HG03095 (cell line): ENCODE data around the gene MAGI1.

Experiments used
- ATAC-seq: cut with Tn5 transposase; IDR thresholded peaks from one replicate; pipeline ENCODE4 v1.9.1; 2021; ENCODE audit warnings: moderate library complexity; ENCODE audit not compliant: unreplicated experiment

MAGI1 gene

DNA sequence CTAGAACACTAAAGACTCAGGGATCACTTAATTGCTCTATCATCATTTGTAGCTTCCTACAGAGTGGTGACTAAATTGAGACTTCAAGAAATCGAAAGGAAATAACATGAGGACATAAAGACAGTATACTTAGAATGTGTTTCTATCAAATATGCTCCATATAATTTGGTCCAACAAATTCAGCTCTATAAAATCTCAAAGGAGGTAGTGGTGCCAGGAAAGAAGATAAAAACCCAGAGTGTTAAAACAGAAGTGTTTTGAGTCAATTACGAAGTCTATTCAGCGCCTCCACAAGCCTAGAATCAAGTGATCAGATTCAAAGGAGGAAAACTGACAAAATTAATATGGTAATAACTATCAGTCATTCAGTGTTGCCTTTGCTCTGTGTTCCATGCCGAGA, 22.9 kb downstream of the MAGI1 start:
- ATAC-seq: no peak

DNA sequence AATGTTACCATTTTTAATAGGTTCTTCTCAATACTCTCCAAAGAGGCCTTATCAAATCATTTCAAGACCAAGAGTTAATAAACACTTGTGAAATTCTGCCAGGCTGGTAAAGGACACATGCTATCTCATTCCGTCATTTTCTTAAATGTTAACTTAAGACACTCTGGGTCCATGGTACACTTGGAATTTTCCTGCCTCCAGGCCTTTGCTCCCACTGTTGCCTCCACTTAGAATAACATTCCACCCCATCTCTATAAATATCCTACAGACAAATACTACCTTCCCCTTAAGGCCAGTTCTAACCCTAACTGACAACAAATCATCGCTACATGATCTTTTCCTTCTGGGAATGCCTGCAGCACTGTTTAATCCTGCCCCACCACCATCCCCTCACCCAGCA, 24.1 kb downstream of the MAGI1 start:
- no peak for ATAC-seq

DNA sequence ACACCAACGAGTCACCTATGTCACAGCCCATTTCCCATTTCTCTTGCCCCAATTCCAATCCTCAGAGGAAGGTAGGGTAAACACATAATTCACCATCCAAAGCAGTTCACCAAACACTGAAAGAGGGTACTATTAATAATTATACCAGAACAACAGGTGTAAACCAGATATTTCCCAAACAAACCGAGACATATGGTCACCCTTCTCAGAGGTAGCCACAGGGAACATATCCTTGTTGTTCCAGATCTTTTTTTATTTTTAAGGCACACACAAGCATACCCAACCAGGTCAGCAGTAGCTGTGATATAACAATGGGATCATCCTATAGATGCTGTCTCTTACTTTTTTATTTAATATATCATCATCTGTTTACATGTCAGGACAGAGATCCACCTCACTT, 24.7 kb downstream of the MAGI1 start:
- no peak for ATAC-seq

DNA sequence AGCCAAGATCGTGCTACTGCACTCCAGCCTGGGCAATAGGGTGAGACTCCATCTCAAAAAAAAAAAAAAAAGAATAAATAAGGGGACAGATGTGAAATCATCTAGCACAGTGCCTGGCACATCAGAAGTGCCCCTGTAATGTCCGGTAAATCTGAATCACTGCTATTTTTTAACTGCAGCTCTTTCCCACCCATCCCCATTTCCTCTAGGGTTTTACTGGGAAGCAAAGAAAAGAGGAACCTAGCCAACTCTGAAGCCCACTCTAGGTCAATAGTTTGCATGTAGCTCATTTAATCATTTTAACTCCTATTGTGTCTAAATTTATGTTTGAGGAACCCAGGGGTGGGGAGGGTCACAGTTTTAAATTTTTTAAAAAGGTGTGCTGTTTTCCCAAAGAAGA, 26.0 kb downstream of the MAGI1 start:
- no peak for ATAC-seq

DNA sequence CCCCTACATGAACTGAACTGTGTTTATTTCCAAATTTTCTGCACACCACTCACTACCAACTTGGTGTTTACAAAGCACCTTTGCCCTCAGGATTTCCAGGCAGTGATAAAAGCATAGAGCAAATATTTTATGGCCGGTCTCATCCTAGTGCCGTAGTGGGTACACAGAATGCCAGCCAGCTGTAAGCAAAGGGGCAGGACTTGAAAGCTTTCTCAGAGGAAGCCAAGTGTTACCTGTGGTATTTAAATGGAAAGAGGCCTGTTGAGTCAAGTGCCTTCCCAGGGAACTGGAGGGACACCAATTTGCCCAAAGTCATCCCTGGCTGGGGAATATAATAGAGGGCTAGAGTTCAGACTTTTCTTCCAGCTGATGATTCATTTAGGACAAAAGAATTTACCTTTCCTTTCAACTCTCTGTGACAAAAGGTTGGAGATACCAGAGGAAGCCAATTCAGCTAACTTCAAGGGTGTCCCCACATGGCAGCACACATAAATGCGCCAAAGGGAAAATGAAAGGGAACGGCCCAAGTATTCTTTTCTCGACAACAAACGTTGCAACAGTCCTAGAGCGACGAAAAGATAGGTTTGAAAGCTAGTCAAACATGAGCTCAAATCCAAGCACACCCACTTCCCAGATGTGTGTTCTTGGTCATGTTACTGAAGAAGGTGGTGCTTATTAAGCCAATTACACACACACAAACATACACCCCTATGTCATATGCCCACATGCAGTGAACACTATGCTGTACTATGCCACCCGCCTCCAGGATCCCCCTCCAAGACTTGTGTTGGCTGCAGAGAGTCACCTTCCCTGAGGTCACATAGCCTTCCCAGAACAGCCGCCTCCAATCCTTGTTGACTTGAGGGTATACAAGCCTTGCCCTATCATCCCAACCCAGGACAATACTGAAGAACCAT, 27.7 kb downstream of the MAGI1 start:
- ATAC-seq: no peak

DNA sequence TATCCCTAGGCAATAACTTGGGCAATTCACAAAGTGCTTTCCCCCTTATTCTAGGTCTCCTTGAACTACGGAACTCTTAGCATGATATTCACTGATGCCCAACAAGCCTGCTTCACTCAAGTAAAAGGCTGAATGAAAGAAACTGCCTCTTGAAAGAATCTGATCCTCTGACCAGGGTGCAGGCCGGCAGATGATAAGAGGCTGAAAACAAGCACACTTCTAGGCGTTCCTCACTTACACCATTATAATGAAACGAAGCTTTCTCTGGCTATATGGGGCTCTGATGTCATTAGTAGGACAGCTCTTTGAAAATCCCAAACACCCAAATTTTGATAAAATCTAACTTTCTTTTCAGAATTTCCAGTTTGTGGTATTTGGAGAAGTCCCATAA, 28.4 kb downstream of the MAGI1 start:
- ATAC-seq: no peak

DNA sequence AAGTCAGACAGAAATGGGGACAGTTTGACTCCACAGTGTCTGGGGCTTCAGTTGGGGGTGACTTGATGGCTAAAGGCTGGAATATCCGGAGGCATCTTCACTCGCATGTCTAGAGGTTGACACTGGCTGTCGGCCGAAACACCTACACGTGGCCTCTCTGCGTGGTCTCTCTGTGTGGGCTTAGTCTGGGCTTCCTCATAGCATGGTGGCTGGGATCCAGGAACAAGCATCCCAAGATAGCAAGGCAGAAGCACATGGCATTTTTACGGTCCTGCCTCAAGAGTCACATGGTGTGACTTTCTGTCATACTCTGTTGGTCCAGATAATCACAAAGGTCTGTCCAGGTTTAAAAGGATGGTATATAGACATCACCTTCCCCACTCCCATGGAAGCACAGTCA, 34.5 kb downstream of the MAGI1 start:
- ATAC-seq: no peak

DNA sequence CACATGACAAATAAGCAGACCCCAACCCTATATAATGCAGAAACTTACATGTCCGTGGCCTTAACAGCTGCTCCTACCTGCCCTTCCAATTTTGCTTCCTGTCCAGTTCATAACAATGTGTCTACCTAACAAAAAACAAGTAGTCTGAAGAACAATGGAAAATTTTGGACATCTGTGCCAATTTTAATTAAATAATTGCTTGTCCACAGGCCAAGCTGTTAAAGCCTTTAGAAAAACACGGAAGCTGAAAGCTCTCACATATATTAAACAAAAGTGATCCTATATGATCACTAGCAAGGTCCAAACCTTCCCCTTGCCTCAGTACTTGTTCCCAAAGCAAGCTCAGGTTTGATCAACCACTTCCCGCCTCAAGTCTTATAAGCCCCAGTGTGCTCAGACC, 37.1 kb downstream of the MAGI1 start:
- ATAC-seq: no peak

DNA sequence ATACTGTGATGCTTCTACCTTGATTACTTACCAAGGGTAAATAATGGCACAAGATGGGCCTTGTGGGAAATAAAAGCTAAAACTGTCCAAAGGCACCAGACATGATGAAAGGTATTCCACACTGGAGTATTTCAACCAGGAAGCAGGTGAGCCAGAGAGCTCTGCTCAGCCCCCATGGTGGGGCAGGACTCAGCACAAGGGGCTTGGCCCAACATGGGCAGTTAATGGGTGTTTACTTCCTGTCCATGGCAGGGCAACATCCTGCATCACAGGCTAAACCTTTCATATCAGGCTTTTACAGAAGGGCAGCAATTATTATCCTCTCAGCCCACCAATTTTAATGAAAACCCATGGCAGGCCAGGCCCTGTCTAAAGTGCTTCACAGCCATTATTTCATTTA, 38.2 kb downstream of the MAGI1 start:
- ATAC-seq: no peak

DNA sequence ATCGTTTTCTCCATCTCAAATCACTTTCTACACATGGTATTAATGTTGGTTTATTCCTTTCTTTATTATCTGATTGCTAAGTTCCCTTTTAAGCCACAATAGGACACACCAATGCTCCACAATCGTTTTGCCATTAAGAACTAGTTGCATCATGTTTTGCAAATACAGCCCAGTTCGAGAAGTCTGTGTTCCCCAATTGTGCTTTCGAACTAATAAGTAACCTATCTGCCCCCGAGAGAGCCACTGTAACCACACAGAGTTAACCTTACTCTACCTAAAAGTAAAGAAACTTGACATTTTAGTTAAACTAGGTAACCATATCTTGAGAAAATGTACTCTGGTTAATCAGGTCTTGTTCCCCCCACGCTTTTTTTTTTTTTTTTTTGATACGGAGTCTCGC, 39.1 kb downstream of the MAGI1 start:
- no peak for ATAC-seq

DNA sequence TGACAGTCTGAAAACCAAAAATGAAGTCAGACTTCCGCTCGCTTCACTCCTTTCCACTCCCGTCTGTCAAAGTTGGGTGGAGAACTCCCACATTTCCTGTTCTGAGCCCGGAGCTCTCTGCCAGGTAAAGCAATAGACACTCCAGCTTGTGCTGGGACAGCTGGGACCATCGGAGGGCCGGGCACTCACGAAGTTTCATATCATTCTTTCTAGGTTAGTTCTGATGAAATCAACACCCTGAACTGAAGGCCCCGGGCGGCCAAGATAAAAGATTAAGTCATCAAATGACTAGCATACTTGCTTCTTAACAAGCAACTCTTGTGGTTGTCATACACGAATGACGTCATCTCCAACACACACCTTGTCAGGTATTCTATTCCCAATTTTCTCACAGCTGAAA, 42.1 kb downstream of the MAGI1 start:
- ATAC-seq: no peak

DNA sequence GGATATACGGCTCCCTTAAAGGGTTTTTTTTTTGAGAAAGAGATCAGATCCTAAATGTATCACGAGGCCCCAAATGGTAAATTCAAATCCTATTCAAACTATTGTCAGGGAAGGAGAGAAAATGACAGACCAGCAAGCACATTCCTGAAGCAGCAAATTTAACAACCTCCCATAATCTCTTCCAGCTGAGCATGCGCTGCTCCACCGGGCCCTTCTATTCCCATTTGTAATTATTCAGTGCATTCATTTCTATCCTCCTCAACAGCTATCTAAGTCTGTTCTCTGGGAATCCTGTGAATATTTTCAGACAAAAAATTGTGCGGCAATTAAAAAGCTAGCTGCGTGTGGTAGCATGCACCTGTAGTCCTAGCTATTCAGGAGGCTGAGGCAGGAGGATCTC, 43.2 kb downstream of the MAGI1 start:
- ATAC-seq: no peak

DNA sequence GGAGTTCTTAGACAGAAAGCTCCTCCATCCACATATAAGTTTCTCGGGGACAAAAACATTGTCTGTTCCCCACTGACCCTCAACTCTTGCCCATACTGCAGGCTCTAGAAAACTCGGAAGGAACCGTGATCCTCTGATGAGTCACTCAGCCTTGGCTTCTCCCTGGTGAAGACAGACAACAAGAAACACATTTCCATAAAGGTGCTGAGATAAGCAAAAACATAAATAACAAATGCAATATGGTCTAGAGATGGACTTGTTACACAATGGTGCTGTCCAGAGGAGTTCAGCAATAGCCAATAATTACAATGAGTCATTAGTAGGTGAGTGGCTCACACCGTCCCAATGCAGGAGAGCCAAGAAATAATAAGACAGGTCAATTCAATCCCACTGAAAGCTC, 43.7 kb downstream of the MAGI1 start:
- no peak for ATAC-seq

DNA sequence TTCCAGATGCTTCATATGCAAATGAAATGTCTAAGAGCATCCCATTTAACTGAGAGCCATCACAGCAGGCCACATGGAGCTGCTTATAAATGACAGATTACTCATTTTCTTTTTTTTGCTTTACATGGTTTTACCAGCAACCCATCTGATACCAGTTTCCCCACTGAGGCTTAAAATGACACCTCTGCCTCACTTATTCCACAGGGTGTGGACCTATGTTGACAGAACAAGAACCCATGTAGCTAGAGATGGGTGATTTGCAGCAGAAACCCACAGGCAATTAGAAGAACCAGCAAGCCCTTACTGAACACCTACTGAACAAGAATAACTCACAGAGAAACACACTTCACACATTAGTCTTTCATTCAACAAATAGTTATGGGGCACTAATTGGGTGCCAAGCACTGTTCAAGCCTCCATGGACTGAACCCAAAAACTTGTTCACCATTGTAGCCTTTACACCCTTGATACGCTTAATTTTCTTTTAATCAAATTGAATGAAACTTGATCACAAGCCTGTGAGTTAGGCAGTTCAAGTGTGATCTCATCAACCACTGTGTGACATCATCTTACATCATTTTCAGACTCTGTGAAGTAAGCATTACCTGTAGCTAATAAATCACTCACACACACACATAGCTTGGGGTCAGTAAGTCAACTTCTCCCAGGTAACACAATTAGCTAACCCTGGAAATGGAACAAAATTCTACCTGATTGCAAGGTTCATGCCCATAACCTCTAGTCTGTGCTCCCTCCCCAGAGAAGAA, 45.4 kb downstream of the MAGI1 start:
- no peak for ATAC-seq

DNA sequence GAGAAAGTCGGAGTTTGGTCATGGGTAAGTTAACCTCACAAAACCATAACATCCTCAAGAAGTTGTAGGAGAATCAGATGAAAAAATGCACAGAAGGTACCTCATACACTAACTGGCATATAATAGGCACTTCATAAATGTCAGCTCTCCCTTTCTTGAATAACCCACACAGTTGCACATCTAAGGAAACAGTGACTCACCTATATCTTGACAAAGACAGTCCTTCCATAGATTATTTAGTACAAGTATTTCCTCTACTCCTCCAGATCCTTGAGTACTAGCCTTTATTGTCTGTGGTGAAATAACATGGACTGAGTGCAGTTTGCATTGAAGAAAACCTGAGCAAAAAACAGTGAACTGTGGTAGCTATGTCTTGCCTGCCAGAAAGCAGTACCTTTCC, 46.6 kb downstream of the MAGI1 start:
- no peak for ATAC-seq

DNA sequence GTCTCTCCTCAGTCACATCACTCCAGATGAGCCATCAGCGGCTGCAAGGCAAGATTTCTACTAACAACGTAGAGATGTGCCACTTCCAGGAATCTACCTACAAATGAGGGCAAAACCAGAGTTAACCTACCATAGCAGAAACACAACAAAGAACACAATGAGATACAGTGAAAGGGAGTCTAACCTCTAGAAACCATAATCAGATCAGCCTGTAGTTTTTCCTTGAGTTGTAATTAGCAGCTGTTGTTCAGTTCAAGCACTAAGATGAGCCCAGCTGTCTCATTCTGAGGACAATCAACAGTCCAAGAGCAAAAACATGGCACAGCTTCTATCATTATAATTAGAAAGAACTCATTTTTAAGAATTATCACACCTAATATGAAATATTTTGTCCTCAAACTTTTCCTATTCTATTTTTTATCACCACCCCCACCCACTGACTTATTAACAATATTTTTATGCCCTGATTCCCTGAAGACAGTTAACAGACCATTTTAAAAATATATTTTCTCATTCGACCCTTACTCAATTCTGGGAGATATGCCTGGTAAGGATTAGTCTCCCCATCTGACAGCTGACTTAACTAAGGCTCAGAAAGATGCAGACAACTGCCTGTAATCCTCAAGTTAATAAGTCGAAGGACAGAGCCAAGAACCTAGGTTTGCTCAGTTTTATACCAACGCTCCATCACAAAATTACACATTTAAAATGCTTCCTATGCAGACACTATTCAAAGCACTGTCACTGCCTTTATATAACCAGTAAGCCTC, 50.1 kb downstream of the MAGI1 start:
- no peak for ATAC-seq

DNA sequence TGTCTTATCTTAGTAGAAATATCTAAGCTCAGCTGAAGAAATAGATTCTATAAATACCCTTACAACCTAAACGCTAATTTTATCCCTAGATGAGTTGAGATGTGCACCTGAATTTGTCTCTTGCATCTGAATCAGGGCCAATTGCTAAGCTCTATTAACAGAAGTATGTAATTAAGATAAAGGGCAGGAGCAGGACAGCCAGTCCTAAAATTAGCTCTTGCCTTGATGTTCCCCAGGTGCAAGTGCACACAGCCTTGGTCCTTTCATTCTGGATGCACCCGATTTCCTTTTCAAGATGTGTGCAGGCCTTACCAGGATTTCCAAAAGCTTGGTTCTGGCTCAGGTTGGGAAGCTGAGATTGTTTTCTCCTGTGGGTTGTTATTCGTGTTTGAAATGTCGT, 52.4 kb downstream of the MAGI1 start:
- ATAC-seq: no peak

DNA sequence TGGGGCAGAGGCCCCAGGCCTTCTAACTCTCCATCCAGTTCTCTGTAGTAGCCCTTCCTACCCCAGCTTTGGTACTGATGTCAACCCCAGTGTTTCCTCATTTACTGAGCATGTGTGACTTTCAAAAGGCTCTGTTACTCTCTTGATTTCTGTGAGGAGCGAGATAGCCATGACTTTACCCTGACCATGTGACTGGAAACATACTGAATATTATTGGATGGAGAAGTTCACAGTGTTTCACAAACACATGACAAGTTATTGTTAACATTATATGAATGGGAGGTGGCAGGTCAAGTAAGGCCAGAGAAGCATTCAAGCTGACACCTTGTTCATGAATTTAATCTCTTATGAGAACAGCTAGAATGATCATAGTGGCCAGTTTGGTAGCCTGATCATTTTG, 53.7 kb downstream of the MAGI1 start:
- no peak for ATAC-seq

DNA sequence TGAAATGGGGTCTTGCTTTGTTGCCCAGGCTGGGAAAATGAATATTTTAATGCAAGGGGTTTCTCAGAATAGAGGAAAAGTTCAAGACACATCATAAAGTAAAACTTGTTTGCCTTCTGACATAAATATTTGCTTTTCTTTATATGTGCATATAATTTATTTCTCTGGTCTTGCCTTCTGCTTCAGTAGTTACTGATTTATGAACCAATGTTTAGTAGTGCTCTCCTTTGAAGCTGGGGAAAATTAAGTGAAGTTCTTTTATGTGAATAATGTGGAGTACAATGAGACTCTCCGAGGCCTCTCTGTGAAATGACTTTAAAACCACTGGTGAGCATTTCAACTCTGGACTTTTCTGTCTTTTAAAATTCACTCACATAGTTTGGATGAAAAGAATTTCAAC, 55.6 kb downstream of the MAGI1 start:
- ATAC-seq: no peak

DNA sequence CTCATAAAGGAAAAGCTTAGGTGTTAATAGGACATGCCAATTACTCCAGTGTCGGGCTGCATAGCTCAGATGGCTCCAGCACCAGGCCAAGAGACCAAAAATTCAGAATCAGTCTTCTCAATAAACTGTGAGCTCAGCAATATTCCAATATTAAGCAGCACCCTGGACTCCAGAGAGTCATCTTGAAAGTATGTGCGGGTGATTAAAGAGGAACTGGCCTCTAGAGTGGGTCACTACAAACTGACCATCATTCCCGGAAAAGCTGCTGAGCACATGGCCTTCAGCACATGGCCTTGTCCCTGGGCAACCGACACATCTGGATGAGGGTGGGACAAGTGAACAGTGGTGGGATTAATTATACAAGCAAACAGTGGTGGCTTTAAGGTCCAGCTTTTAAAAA, 59.0 kb downstream of the MAGI1 start:
- no peak for ATAC-seq

DNA sequence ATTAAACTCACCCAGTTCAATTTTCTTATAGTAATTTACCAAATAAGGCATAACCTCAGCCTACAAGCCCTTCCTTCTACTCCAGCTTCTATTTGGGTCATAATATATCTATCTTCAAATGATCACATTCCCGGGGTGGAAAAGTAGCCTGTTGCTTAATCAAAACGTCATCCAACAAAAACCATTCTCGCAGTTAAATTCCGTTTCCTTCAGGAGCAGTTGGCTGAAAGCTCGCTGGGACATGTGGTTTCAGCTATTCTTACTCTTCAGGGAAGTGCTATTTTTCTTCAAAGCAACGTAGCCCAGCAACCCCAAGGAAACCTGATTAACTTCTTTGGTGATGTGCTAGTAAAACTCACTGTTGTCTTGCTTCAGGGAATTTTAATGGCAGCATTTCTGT, 59.6 kb downstream of the MAGI1 start:
- ATAC-seq: no peak

DNA sequence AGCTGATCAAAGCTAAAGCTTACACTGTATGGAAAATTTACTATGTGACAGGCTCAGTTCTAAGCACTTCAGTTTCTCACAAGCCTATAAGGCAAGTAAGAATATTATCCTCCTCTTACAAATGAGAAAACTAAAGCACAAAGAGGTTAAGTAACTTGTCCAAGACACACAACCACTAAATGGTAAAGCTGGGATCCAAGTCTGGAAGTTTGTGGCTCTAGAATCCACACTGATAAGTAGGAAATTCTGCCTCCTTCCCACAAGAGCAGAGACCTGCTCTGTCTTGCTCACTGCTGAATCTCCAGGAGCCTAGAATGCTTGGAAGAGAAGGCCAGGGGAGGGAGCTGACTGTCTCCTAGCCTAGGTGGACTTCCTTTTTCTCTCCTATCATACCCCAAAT, 60.6 kb downstream of the MAGI1 start:
- no peak for ATAC-seq
